Dermis microvascular lymphatic vessel endothelial cell (primary cell): ENCODE data around the gene MXI1. TPM values are rescaled to one million over a fixed set of nuclear protein-coding genes. Genes with fewer than 3 reads are reported as not detected.
"Not testable (repeated sequence)": the region's sequence is repeated elsewhere in the genome, so short reads cannot be mapped to it uniquely, and the experiment has no call there.

ENCODE experiments used
- DNase-seq, 2 donors: peaks; one replicate each; pipeline versions ENCODE4 v3.0.0 to v3.0.0-alpha.2; 2010; ENCODE audit warnings: low read depth in 2 of 2
- total RNA-seq: library from RNA; depleted of rRNA; stranded (reverse); fragments of >200 nt; gene quantifications from 2 replicates; pipeline ENCODE4 v1.2.1, GENCODE V29; 2014

MXI1 gene
- total RNA-seq, 1 donor from 2014 or later = 5.3 TPM

DNA sequence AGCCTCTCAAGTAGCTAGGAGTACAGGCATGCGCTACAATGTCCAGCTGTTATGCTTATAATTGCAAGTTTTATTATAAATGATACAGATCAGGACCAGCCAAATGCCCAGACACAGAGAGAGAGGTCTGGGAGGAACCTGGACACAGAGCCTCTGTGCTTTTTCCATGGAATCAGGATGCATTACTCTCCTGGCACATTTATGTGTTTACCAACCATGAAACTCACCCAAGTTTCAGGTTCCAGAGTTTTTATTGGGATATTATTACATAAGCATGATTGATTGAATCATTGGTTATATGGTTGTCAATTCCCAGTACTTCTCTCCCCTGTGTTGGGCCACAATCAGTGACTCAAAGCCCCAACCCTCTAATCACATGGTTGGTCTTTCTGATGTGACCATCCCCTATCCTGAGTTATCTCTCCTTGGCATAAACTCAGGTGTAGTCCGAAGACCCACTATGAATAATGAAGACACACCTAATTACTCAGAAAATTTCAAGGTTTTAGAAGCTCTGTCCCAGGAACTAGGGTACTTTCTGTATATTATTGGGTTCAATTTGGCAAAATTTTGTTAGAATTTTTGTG, 30.6 kb downstream of the MXI1 start:
- DNase-seq = no peak

DNA sequence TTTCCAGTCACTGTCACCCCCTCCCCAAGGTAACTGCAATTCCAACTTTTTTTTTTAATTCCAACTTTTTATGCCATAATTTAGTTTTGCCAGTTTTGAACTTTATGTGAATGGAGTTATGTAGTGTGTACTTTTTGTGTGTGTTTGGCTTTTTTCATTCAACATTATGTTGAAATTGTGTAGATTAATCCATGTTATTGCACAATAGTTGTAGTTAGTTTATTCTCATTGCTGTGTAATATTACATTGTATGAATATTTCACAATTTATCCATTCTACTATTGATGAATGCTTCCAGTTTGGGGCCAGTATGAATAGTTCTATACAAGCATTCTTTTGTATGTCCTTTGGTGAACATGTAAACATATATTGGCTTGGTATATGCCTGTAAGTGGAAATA, 32.5 kb downstream of the MXI1 start:
- no peak for DNase-seq

DNA sequence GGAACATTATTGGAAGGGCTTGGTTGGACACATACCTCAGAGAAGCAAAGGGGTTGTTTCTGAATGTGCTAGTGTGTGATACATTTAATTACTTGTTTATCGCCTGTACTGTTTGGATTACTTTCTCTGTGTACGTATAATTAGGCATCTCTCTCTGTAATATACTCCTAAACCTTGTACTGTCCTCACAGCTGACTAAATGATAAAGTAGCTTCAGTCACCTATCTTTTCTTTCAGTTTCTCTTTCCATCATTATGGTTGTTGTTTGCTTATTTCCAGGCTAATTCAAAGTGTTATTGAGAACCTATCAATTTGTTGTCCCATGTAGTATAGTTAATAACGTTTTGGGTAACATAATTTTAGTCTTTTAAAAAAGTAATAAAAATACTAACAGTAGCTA, 34.0 kb downstream of the MXI1 start:
- DNase-seq = no peak

- no peak for DNase-seq
Measured at GRCh38 chr10:110241841-110242240, 34.4 kb downstream of the MXI1 start.

DNA sequence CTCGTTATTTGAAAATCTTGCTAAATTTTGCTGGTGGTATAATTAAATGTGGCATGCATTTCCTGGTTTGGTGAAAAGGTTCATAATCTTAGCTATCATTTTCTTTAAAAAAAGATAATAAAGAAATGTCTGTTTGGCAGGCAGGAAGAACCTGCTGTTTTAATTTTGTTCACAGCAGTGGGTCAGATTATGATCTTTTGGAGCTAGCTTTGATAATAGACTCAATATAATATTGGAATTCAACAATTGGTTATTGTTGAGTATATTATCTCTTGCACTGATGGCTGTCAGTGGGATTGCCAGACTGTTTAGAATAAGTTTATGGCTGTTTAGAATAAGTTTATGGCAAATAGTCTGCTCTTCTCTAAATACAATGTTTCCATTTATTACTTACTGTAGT, 35.1 kb downstream of the MXI1 start:
- no peak for DNase-seq

DNA sequence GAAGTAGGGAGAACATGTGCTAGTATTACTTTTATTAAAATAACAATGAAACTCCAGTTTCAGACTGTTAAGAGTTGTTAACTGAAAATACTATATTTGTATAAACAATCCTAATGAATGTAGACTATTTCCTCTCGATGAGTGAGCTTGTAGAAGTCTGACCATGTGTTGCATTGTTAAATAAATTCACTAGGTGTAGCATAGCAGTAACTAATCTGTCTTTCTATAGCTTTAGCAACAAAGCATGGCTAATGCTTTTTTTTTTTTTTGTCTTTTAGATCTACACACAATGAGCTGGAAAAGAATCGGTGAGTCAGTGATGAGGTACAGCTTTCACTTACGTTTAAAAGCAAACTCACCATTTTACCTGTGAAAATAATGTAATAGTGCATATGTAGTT, 37.1 kb downstream of the MXI1 start:
- peak in 1 of 2 donors; percentile 21 for DNase-seq

DNA sequence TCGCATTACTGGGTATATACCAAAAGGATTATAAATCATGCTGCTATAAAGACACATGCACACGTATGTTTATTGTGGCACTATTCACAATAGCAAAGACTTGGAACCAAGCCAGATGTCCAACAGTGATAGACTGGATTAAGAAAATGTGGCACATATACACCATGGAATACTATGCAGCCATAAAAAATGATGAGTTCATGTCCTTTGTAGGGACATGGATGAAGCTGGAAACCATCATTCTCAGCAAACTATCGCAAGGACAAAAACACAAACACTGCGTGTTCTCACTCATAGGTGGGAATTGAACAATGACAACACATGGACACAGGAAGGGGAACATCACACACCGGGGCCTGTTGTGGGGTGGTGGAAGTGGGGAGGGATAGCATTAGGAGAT, 40.4 kb downstream of the MXI1 start:
- DNase-seq = not testable (repeated sequence)

GRCh38 chr10:110249489-110249888, 42.1 kb downstream of the MXI1 start:
- DNase-seq = not testable (repeated sequence)

- DNase-seq = not testable (repeated sequence)
Measured at GRCh38 chr10:110251392-110251791, 44.0 kb downstream of the MXI1 start.

DNA sequence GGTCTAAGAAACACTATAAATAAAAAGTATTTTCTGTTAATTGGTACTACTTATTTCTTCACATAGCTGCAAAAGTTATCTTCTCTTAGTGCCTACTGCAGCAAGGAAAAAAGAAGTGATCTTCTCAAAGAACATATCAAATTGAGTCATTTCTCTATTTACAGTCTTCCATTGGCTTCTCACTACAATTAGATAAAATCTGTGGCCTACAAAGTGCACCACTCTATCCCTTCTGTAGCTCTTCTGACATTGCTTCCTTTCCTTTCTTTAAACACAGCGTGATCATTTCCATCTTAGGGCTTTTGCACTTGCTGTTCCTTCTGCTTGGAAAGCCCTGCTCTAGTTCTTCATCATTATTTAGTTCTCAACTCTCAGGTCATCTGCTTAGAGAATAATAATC, 44.7 kb downstream of the MXI1 start:
- no peak for DNase-seq

DNA sequence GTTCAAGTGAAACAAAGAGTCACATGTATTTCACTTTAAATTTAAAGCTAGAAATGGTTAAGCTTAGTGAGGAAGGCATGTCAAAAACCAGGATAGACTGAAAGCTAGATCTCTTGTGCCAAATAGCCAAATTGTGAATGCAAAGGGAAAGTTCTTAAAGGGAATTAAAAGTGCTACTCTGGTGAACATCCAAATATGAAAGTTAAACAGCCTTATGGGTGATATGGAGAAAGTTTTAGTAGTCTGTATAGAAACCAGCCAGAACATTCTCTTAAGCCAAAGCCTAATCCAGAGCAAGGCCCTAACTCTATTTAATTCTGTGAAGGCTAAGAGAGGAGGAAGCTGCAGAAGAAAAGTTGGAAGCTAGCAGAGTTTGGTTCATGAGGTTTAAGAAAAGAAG, 47.1 kb downstream of the MXI1 start:
- no peak for DNase-seq

DNA sequence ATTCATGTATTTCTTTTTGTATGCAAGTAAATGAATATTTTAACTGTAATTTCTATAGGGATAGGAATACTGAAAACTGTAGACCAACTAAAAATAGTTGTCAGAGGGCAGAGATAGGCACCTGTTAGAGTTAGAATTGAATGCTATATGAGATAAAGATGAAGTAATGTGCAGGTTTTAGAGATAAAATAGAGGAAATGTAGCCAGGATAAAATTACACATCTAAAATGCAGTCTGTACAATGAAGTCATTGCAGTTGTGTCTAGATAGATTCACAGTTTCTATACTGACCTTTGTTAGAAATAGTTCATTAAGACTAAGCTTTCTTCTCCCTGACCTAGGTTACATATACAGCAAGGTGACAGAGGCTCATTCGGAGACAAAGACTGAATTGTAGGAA, 51.1 kb downstream of the MXI1 start:
- no peak for DNase-seq

GRCh38 chr10:110259317-110259716, 51.9 kb downstream of the MXI1 start:
- DNase-seq = no peak

- DNase-seq = no peak
Measured at GRCh38 chr10:110260746-110261477, 53.5 kb downstream of the MXI1 start.

DNA sequence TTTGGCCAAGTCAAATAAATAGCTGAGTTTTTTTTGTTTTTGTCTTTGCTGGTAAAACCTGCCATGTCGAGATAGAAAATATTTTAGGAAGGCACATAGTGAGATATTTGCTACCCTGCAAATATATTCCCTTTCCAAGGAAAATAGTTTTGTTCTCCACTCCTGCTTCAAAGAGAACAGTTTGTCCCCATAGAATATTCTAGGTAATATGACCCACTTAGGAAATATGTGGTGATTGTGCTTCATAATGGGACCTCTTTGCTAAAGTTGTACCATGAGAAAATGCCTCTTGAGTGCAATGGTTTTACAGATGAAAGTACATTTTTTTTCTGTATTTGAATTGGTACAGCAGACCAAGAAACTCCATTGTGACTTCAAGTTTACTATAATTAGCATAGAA, 55.8 kb downstream of the MXI1 start:
- DNase-seq = no peak

- DNase-seq = no peak
Measured at GRCh38 chr10:110265573-110266193, 58.3 kb downstream of the MXI1 start.

DNA sequence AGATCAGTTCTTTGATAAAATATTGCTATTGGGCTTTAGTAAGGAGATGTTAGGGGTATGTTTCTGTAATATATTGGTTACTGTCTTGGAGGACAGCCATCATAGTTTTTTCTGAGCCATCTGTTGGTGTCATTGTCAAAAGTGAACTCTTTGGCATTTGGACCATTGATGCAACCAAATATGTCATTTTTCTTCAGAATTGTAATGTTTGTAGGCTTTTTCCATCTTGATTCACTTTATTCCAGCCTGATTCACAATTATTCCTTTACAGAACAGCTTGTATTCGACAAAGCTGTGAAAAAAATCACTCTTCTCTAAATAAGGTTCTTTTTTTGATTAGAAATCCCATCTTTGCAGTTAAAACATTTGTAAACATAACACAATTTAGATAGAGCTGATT, 59.9 kb downstream of the MXI1 start:
- DNase-seq = no peak

- no peak for DNase-seq
Measured at GRCh38 chr10:110268442-110268841, 61.0 kb downstream of the MXI1 start.

DNA sequence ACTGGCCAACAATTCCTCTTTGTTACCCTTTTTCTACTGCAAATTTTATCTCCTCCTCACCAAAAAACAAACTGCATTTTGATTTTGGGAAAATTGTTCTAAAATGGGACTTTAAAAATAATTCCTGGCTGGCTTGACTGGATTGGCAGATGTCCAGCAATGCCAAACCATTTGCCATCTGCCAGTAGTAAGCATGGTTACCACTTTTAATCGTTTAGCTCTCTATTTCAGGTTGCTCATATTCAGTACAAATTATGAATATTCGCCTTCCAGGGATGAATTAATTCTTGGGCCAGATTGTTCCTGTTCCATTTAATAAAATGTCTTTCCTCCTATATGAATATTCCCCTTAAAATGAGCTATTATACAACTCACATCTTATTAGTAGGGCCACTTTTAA, 61.6 kb downstream of the MXI1 start:
- no peak for DNase-seq

DNA sequence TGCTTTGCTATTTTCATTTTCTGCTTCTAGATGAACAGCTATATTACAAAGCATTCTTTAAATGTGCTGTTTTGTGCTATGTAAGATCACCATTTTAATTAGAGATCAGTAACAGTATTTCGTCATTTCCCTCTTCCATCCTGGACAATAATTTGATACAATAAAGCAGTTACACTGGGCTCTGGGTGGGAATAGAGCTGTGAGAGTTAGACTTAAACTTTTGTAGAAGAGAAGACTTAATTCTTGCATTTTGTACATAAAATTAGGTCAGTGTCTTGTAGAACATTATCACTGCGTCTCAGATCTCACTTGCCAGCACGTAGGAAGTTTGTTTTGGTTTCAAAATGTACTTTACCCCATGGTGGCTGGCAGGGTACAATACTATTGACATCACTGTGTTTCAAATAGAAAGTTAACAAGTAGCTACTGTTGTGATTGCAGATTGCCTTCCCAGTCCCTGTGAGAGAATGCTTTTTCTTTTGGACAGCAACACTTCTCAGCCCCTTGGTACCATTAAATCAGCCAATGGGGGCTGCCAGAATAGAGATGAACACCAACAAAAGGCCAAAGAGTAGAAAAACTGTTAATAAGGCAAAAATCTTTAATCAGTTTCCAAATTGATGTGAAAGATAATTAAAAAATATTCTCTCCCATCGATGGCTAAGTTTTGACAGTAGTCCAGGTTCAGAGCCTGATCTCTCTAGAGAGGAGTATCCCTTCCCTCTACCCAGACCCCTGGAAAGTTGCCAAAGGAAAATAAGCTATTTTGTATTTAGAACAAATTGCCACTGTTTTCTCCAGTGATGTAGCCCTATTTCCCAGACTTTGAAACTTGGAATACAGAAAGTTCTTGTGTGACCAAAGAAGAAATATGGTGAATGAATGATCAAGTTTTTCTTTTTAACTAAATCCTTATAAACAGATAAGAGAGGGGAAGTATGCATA, 62.2 kb downstream of the MXI1 start:
- no peak for DNase-seq

DNA sequence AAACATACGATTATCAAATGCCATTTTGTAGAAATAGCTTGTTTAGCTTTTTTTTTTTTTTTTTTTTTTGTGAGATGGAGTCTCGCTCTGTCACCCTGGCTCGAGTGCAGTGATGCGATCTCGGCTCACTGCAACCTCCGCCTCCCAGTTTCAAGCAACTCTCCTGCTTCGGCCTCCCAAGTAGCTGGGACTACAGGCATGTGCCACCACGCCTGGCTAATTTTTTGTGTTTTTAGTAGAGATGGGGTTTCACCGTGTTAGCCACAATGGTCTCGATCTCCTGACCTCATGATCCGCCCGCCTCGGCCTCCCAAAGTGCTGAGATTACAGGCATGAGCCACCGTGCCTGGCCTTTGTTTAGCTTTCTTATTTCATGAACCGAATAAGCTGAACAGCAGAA, 65.6 kb downstream of the MXI1 start:
- DNase-seq = not testable (repeated sequence)

DNA sequence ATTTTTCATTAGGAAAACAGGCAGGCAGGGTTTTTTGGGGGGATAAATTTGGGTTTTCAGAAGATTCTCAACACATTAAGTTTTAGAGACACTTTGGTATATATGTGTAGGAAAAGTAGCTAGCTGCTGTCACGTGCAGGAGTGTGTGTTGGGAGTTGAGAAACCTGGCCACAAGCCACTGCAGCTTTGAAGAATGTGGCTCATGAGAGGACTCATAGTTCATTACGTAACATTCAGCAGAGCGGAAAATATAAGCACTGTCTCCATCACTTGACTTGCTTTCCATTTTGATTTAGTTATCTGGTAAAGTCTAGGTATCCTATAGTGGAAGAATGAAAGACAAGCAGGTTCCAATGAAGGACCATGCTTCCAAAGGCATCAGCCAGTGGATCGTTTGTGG, 66.1 kb downstream of the MXI1 start:
- DNase-seq = peak in 1 of 2 donors; percentile 17
